Peyer's patch (tissue), 4 donors: ENCODE data around the gene ZC3H18. TPM values are rescaled to one million over a fixed set of nuclear protein-coding genes. Genes with fewer than 3 reads are reported as not detected.
A peak's percentile ranks its signal among the peaks of the same experiment; 100 is the strongest.

Source experiments
- DNase-seq, 3 donors: peaks; one replicate each; pipeline ENCODE4 v3.0.0-alpha.2; 2017 to 2019
- H3K27ac ChIP-seq, 4 donors: fragments of 200-600 bp; sonication (generic); one replicate each; pipeline ENCODE4 v1.5.1; 2016 to 2019
- H3K27me3 ChIP-seq, 2 donors: fragments of 200-600 bp; sonication (generic); one replicate each; pipeline ENCODE4 v1.5.1; 2019
- H3K36me3 ChIP-seq, 3 donors: fragments of 200-600 bp; sonication (generic); one replicate each; pipeline ENCODE4 v1.5.1; 2016 to 2019
- H3K4me1 ChIP-seq, 4 donors: fragments of 200-600 bp; sonication (generic); one replicate each; pipeline ENCODE4 v1.5.1; 2016 to 2019
- H3K4me3 ChIP-seq, 4 donors: fragments of 200-600 bp; sonication (generic); 1 replicate in 3 of 4; 2 replicates in 1 of 4; pipeline ENCODE4 v1.5.1; 2016 to 2019; ENCODE audit warnings: mild to moderate bottlenecking in 1 of 4
- H3K9me3 ChIP-seq, 4 donors: fragments of 200-600 bp; sonication (generic); one replicate each; pipeline ENCODE4 v1.5.1; 2016 to 2019; ENCODE audit warnings: mild to moderate bottlenecking in 1 of 4
- POLR2A ChIP-seq, 2 donors: fragments of 450-650 bp; IDR thresholded peaks; one replicate each; pipeline ENCODE4 v1.5.1; 2017; ENCODE audit warnings: antibody characterized with exemption in 2 of 2, mild to moderate bottlenecking in 2 of 2, moderate library complexity in 2 of 2
- total RNA-seq, 4 donors: library from RNA; depleted of rRNA; stranded (reverse); fragments of >200 nt; gene quantifications; one replicate each; pipeline ENCODE4 v1.1.0, GENCODE V29; 2016
- TF ChIP-seq, protein P1 (sequence below), 6 experiments: fragments of 450-650 bp in 4 of 6; fragments of 200-600 bp in 2 of 6; sonication (generic) in 1 of 6; IDR thresholded peaks; one replicate each; pipeline ENCODE4 v1.5.1; 2017 to 2019; ENCODE audit warnings: antibody characterized with exemption in 6 of 6, mild to moderate bottlenecking in 3 of 6, moderate library complexity in 1 of 6

ZC3H18 gene
- total RNA-seq, 4 donors from 2014 or later = 22.8 to 47.0 (median 32.9) TPM

DNA sequence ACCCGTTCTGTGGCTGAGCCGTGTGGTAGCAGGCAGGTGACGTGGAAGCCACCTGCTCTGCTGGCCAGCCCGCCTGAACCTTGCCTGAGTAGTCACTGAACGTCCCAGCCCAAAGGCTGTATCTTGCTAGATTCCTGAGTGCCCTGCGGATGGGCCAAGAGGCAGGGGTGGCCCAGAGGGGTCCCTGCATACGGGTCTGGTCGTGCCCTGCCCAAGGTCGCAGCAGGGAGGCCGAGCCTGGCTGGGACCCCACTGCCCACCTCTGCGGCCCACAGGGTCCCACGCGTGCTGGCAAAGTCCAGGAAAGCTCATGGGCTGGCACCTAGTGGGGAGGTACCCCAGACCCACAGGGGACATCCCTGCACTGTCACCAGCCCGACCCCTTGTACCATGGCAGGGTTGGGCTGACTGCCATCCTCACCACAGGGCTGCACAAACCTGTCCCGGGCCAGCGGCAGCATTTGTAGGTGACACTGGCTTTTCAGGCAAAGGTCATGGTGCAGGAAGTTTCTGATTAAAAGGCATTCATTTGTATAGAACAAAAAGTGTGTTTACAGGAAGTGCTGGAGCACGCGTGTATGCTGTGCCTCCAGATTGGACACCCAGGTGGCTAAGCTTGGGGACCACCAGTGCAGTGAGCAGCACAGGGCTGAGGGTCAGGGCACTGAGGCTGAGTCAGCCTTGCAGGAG is 45.1 kb upstream of the ZC3H18 start:
- no peak for DNase-seq
- H3K27ac ChIP-seq = peak overlapping the region in 1 of 4 donors; percentile 30
- H3K4me1 ChIP-seq = peaks cover 0 to 37% (median 0%) of the 10 kb centered on the region in 4 donors
- H3K4me3 ChIP-seq = no peak overlapping the region
- no peaks in the 10 kb centered on the region for H3K36me3 ChIP-seq
- TF ChIP-seq, protein P1, sequence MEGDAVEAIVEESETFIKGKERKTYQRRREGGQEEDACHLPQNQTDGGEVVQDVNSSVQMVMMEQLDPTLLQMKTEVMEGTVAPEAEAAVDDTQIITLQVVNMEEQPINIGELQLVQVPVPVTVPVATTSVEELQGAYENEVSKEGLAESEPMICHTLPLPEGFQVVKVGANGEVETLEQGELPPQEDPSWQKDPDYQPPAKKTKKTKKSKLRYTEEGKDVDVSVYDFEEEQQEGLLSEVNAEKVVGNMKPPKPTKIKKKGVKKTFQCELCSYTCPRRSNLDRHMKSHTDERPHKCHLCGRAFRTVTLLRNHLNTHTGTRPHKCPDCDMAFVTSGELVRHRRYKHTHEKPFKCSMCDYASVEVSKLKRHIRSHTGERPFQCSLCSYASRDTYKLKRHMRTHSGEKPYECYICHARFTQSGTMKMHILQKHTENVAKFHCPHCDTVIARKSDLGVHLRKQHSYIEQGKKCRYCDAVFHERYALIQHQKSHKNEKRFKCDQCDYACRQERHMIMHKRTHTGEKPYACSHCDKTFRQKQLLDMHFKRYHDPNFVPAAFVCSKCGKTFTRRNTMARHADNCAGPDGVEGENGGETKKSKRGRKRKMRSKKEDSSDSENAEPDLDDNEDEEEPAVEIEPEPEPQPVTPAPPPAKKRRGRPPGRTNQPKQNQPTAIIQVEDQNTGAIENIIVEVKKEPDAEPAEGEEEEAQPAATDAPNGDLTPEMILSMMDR (IDR thresholded peaks at IDR 0.05) = no peak
- TF ChIP-seq POLR2A (IDR thresholded peaks at IDR 0.05) = no peak
- no peaks in the 10 kb centered on the region for H3K27me3 ChIP-seq
- no peaks in the 10 kb centered on the region for H3K9me3 ChIP-seq

GRCh38 chr16:88525663-88525990 is 44.6 kb upstream of the ZC3H18 start:
- H3K27ac ChIP-seq = peak overlapping the region in 1 of 4 donors; percentile 30
- H3K27me3 ChIP-seq = no peaks in the 10 kb centered on the region
- no peak for DNase-seq
- H3K4me3 ChIP-seq = no peak overlapping the region
- H3K4me1 ChIP-seq = peaks cover 0 to 37% (median 0%) of the 10 kb centered on the region in 4 donors
- TF ChIP-seq POLR2A (IDR thresholded peaks at IDR 0.05) = no peak
- TF ChIP-seq, protein P1 (IDR thresholded peaks at IDR 0.05) = no peak
- H3K36me3 ChIP-seq = no peaks in the 10 kb centered on the region
- H3K9me3 ChIP-seq = no peaks in the 10 kb centered on the region

DNA sequence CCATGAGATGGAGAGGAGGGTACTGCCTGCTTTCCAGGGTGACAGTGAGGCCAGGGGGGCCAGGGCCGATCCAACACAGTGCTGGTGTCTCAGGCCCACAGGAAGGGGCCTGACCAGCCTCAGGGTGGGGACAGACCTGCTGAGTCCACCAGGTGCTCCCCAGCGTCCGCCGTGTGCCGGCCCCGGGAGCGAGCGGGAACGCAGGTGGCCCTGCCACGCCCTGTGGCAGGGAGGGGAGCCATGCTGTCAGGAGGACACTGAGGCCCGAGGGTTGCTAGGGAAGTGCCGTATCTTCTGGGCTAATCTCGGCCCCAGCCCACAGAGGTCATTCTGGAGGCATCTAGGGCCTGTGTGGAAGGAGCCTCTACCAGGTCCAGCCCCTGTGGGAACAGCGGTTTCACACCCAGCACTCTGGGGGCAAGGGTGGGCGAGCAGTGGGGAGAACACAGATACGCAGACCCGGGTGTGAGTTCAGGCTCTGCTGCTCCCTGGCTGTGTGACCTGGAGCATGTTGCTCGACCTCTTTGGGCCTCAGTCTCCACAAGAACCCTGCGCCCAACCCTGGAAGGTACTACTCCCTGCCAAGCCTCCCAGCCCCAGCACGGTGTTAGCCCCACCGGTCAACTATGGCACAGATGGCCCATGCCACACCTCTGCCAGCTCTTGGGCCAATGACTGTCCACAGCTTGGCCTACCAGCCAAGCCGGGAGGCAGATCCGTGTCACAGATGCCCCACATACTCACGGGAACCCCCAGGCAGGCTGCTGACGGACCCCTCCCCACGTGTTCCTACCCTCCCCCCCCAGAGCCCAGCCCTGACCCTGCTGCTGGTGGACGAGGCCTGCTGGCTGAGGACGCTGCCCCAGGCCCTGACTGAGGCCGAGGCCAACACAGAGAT is 43.9 kb upstream of the ZC3H18 start:
- TF ChIP-seq, protein P1 (IDR thresholded peaks at IDR 0.05) = no peak
- no peak for TF ChIP-seq POLR2A (IDR thresholded peaks at IDR 0.05)
- Histone ChIP-seq H3K27me3 (no peaks in the 10 kb centered on the region), H3K4me3 (no peak overlapping the region), H3K36me3 (no peaks in the 10 kb centered on the region), H3K4me1 (peaks cover 0 to 37% (median 0%) of the 10 kb centered on the region in 4 donors), H3K27ac (peak overlapping the region in 1 of 4 donors; percentile 30), H3K9me3 (no peaks in the 10 kb centered on the region)
- no peak for DNase-seq

GRCh38 chr16:88526906-88527185 is 43.4 kb upstream of the ZC3H18 start:
- Histone ChIP-seq H3K36me3 (no peaks in the 10 kb centered on the region), H3K4me3 (no peak overlapping the region), H3K27ac (no peak overlapping the region), H3K27me3 (no peaks in the 10 kb centered on the region), H3K4me1 (peaks cover 0 to 37% (median 0%) of the 10 kb centered on the region in 4 donors), H3K9me3 (no peaks in the 10 kb centered on the region)
- DNase-seq = no peak
- TF ChIP-seq, protein P1 (IDR thresholded peaks at IDR 0.05) = no peak

- DNase-seq = peak; percentile 66 to 84 (median 82)
- no peak overlapping the region for H3K4me3 ChIP-seq
- no peaks in the 10 kb centered on the region for H3K9me3 ChIP-seq
- no peak overlapping the region for H3K27ac ChIP-seq
- H3K36me3 ChIP-seq = no peaks in the 10 kb centered on the region
- H3K4me1 ChIP-seq = peaks cover 0 to 37% (median 0%) of the 10 kb centered on the region in 4 donors
- no peak for TF ChIP-seq POLR2A (IDR thresholded peaks at IDR 0.05)
- TF ChIP-seq, protein P1 (IDR thresholded peaks at IDR 0.05) = peak; percentile 80 to 91 (median 89)
- no peaks in the 10 kb centered on the region for H3K27me3 ChIP-seq
Measured at GRCh38 chr16:88527186-88527936, 42.8 kb upstream of the ZC3H18 start.
